IPS DF 4.7 (cell line): ENCODE measurements around the gene NXPH1.

Experiments used
- DNase-seq: peaks from one replicate; pipeline ENCODE4 v3.0.0-alpha.2; 2013; ENCODE audit warnings: low spot score; ENCODE audit errors: extremely low read depth

Gene NXPH1

DNA sequence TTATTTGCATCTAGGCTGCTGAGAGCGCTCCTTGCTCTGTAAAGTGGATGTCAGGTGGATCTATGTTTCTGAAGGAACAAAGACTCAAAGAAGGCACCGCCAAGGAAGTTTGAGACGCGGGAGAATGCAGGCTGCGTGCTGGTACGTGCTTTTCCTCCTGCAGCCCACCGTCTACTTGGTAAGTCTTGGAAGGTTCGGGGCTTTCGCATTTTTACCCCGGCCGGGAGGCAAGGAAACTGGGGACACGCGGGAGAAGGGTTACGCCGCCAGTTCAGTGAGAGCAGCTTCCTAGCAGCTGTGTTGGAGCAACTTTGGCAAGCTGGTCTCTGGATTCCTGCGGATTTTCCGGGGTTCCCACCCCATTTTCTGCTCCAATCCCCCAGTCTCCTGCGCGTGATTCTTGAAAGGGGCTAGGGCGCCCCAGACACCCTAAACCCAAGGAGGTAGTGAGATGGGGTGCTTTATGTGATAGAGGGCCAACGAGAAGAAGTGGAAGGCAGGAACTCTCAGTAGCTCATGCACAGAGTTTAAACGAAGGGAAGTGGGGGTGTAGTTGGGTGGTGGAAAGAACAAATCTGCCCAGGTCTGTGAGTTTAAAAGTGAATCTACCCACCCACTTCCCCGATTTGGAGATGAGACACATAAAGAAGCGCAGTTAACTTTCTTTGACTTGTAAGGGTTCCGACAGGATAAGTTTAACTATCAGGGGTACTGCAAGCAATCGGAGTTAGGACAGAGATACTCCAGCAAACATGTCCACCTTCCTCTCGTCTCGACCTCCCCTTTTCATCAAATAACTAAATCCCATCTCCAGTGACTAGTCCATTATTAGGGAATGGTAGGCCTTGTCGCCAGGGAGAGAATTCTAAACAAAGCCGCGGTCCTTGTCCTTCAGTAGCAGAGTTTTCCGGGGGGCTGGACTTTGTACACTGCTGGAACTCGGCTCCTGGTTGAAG lies 2.5 kb downstream of the NXPH1 start:
- DNase-seq: no peak

DNA sequence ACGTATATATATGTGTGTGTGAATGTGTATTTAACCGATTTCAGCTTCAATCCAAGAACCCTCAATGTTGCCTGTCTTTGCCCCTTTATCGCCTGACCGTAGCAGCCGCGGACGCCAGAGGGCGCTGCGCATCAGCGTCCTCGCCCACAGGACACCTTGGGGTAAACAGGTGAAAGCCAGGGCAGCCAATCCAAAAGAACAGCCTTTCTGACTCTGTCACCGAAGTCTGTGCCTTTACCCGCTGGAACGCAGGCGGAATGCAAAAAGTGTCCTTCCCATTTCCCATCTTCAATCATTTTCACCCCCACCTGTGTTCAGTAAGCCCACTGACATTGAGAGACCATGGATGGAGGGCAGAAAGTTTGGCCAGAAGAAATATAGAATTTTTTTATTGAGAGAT lies 3.6 kb downstream of the NXPH1 start:
- no peak for DNase-seq

DNA sequence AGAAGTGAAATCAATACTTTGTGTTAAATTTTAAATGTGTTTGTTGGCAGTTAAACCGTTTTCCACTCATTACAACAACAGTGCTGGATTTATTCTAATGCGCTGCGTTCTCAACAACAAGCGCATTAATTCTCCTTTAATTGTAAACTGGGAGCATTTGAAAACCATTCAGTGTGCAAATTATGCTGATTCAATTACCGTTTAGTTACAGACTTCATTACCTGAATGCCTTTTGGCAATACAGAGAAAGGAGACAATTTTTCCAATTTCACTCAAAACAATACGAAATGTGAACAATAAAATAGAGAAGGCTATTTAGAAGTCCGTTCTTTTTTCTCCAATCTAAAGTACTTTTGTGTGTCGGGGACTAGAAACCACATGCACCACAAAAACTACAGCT lies 4.2 kb downstream of the NXPH1 start:
- no peak for DNase-seq

DNA sequence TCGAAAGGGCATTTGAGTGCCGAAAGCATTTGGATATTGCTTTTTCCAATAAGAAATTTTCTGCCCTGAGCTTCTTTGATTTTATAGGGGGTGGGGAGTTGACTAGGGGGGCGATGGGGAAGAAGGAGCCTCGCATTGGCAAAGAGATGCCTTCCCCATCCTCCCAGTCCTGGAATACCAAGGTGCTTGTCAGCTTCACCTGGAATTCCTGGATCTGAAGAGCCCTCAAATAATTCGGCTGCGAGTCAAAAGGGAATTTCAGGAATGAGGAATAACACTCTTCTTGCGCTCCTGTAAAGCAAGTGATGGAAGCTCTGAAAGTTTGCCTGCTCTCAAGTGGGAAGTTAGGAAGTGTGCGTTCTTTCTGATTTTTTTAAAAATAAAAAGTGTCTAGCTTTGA lies 7.3 kb downstream of the NXPH1 start:
- no peak for DNase-seq

DNA sequence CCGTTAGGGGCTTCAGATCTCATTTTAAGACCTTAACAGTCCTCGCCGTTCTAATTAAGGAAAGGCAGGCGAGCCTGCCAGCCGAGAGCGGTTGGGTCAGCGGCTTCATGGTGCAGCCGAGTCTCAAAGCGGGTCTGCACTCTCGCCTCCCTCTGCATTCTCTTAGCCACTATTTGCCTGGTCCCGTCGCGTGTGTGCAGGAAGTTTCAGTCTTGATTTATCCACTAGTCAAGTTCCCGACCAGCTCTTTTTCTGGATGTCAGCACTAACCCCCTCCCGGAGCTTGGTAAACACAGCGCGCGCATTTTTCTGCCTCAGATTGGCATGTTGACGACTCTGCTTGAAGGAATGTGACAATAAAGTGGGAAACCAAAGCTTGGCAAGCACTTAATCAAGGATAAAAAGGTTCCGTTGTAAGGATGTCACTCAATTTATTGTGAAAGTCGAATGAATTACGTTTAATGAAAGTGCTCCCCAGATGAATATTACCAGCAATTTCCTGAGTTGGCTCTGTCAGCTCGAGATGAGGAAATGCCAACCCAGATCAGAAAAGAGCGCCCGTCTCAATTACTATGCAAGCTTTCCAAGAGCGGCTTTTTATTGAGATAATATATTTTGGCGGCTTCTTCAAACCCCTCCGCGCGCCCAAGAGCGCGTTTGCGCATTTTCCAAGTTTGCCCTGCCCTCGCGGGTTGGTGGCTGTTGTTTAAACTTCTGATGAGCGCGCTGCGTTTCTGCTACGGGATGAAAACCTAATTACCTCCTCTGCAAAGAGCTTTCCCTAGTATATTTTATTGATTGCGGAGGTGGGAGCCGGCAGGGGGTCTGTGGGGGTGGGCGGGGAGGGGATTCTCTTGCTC lies 7.9 kb downstream of the NXPH1 start:
- no peak for DNase-seq

DNA sequence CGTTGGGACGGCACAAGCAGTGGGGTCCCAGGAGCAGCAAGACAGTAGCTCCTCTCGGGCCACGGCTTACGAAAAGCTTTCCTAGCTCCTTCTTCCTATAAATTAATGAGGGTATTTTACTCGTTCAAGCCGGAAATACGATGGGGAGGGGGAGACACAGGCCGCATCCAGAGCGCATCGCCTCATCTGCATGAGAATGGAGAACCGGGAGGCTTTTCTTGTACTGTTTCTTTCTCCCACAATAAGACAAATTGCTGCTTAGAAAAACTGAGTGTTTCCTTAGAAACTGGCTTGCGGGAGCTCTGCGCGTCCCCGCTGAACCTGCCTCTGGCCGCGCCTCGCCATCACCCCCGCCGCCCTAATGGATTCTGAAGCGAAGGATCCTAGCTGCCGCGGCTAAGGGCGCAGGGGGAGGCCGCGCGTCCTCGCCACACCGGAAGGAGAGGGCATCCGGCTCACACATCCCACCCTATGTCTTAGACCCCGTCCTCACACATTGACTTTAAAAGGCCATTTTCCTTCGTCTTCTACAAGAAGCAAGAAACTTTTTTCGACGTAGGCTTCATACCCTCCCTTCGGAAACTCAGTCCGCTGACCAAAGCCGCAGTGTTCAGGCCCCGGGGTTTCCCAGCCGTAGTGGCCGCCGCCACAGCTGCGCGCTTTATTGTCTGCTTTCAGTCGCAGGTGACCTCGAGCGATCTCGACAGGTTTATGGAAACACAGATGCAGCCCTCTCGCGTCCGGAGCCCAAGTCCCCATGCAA lies 8.8 kb downstream of the NXPH1 start:
- DNase-seq: no peak

- no peak for DNase-seq
Measured at GRCh38 chr7:8442814-8443304, 9.4 kb downstream of the NXPH1 start.

DNA sequence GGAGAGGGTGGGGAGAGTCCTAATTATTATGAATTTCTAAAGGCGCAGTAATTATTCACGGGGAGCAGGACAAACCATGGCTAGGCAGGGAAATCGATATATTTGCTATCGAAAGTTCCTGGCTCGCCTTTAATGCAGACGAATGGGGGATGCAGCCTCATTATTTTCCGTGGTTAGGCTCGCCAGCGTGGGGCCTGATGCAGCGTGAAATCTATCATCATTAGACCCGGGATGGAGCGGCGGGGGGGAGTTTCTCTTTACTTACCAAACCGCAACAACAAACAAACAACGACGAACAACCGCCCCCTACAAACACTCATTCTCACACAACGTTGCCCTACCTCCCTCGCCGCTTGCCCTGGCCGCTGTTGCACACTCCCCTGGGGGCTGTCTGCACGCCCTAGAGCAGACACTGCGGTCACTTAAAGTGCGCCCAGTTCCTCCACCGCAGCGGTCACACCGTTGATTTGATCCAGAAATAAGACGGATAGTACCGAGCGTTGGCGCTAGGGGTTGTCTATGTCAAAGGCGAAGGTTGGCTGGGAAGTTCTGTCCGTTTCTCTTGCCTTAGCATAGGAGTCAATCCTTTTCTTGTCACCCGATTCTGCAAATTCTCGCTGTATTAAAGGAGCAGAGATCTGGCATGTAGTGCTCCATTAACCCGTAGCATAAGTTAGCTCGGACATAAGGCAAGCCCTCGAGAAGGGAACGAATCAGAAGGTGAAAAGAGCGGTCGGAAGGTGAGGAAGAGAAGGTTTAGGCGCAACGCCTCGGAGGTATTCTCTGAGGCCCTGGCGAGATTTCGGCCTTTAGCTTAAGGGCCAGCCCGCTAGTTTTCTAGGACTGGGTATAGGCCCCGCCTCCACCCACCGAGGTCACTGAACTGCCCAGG lies 10.4 kb downstream of the NXPH1 start:
- DNase-seq: no peak

DNA sequence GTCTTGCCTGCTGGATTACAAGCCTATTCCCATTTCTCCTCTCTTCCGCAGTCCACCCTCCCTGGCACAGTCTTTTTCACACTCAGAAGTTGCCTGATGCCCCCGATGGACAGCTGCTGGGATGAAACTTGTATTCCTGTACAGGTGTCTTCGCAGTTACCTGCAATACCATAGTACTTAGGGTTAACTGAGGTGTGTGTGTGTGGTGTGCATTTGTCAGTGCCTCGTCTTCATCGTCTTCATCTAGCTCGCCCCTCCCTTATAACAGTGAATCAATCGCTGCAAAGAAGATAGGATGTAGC lies 11.0 kb downstream of the NXPH1 start:
- DNase-seq: no peak

DNA sequence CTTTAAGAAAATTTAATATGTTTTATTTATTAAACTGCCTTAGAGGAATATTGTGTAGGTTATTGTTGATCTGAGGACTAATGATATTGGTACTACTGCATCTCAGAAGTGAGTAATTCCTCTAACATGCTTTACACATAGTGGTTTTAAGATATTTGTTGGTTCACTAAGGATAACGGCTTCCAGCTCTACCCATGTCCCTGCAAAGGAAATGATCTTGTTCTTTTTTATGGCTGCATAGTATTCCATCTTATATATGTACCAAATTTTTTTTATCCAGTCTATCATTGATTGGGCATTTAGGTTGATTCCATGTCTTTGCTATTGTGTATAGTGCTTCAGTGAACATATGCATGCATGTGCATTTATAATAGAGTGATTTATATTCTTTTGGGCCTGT lies 20.1 kb downstream of the NXPH1 start:
- DNase-seq: no peak

DNA sequence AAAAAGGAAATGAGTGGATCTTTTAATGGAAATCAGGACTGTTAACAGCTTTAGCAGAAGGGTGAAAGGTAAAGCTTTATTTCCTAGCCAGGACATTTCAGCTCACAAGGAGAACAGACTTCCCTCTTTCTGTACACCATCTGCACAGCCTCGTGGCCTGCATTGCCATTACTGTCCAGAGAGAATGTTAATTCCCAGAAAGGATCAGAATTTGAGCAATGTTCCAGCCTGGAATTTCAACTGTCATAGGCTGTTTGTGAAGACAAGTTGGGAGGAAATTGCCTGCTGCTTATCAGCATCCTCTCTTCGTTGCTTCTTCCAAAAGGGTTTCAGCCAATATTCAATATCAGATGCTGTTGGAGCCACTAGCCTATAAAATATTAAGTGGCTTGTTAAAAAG lies 22.0 kb downstream of the NXPH1 start:
- no peak for DNase-seq

GRCh38 chr7:8462309-8462708 lies 28.9 kb downstream of the NXPH1 start:
- DNase-seq: no peak

- DNase-seq: no peak
Measured at GRCh38 chr7:8465338-8465737, 31.9 kb downstream of the NXPH1 start.

DNA sequence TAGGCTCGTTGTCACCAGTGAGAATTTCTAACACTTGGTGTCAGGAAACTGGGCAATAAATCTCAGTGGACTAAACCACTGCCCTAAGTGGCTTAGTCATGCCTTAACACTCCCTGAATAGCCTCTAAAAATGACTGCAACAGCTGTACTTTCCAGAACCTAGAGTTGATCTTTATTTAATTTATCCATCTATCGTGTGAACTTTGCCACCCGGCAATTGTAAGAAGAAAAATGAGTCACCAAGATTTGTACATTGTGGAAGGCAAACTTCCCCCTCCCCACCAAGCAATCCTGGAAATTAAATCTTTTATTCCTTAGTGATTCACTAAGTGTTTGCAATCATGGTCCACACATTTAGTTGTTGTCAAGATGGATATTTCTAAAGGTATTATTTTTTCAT lies 47.1 kb downstream of the NXPH1 start:
- DNase-seq: no peak

GRCh38 chr7:8481096-8481495 lies 47.7 kb downstream of the NXPH1 start:
- DNase-seq: no peak

- no peak for DNase-seq
Measured at GRCh38 chr7:8481752-8482446, 48.5 kb downstream of the NXPH1 start.

GRCh38 chr7:8490391-8491045 lies 57.1 kb downstream of the NXPH1 start:
- no peak for DNase-seq

- DNase-seq: no peak
Measured at GRCh38 chr7:8491106-8491505, 57.7 kb downstream of the NXPH1 start.
